ENCODE results near the gene FLG2. TPM values are rescaled to one million over a fixed set of nuclear protein-coding genes. Genes with fewer than 3 reads are reported as not detected.

Gene FLG2
- total RNA-seq, 1 donor from 2014 or later, result not detected

GRCh38 chr1:152392909-152393308 is 33.1 kb upstream of the FLG2 start:
- Histone ChIP-seq H3K36me3 (no peaks in the 10 kb centered on the region), H3K4me3 (no peak overlapping the region), H3K27ac (no peak overlapping the region), H3K27me3 (no peaks in the 10 kb centered on the region), H3K9me3 (no peaks in the 10 kb centered on the region), H3K4me1 (no peaks in the 10 kb centered on the region)
- ATAC-seq (no peak), DNase-seq (no peak)
- no peak for TF ChIP-seq CTCF (IDR thresholded peaks at IDR 0.05)
- intact Hi-C loops (cut with DNase I), result no loop called here

- H3K9me3 ChIP-seq, result no peaks in the 10 kb centered on the region
- no peaks in the 10 kb centered on the region for H3K4me1 ChIP-seq
- TF ChIP-seq CTCF (IDR thresholded peaks at IDR 0.05), result no peak
- H3K36me3 ChIP-seq, result no peaks in the 10 kb centered on the region
- H3K27me3 ChIP-seq, result no peaks in the 10 kb centered on the region
- DNase-seq (no peak), ATAC-seq (no peak)
- H3K4me3 ChIP-seq, result no peak overlapping the region
- no peak overlapping the region for H3K27ac ChIP-seq
- intact Hi-C loops (cut with DNase I), result no loop called here
Observed at GRCh38 chr1:152388889-152389288, 29.1 kb upstream of the FLG2 start.

GRCh38 chr1:152386940-152387339 is 27.1 kb upstream of the FLG2 start:
- no peaks in the 10 kb centered on the region for H3K36me3 ChIP-seq
- DNase-seq (no peak), ATAC-seq (no peak)
- H3K9me3 ChIP-seq, result no peaks in the 10 kb centered on the region
- H3K27ac ChIP-seq, result no peak overlapping the region
- H3K4me1 ChIP-seq, result no peaks in the 10 kb centered on the region
- no peak overlapping the region for H3K4me3 ChIP-seq
- TF ChIP-seq CTCF (IDR thresholded peaks at IDR 0.05), result no peak
- H3K27me3 ChIP-seq, result no peaks in the 10 kb centered on the region
- intact Hi-C loops (cut with DNase I), result no loop called here

GRCh38 chr1:152380932-152381331 is 21.1 kb upstream of the FLG2 start:
- no peak for TF ChIP-seq CTCF (IDR thresholded peaks at IDR 0.05)
- no peaks in the 10 kb centered on the region for H3K4me1 ChIP-seq
- H3K9me3 ChIP-seq, result no peaks in the 10 kb centered on the region
- no peak overlapping the region for H3K4me3 ChIP-seq
- no peak for DNase-seq
- no peak for ATAC-seq
- intact Hi-C loops (cut with DNase I), result no loop called here
- H3K36me3 ChIP-seq, result no peaks in the 10 kb centered on the region
- no peaks in the 10 kb centered on the region for H3K27me3 ChIP-seq
- no peak overlapping the region for H3K27ac ChIP-seq

GRCh38 chr1:152374451-152374850 is 14.6 kb upstream of the FLG2 start:
- no peak for TF ChIP-seq CTCF (IDR thresholded peaks at IDR 0.05)
- Histone ChIP-seq H3K36me3 (no peaks in the 10 kb centered on the region), H3K9me3 (no peaks in the 10 kb centered on the region), H3K27me3 (no peaks in the 10 kb centered on the region), H3K27ac (no peak overlapping the region), H3K4me3 (no peak overlapping the region), H3K4me1 (no peaks in the 10 kb centered on the region)
- ATAC-seq (no peak), DNase-seq (no peak)
- intact Hi-C loops (cut with DNase I), result no loop called here

GRCh38 chr1:152372672-152373071 is 12.9 kb upstream of the FLG2 start:
- Histone ChIP-seq H3K4me1 (no peaks in the 10 kb centered on the region), H3K27ac (no peak overlapping the region), H3K27me3 (no peaks in the 10 kb centered on the region), H3K36me3 (no peaks in the 10 kb centered on the region), H3K4me3 (no peak overlapping the region), H3K9me3 (no peaks in the 10 kb centered on the region)
- no peak for ATAC-seq
- intact Hi-C loops (cut with DNase I), result no loop called here
- no peak for DNase-seq
- TF ChIP-seq CTCF (IDR thresholded peaks at IDR 0.05), result no peak

Measured in upper lobe of right lung (tissue), 1 donor.